22Rv1 (cell line): Measurements from ENCODE around the gene ZNF665.

Experiments used
- ZFX ChIP-seq: fragments of 450-650 bp; IDR thresholded peaks from 2 replicates; pipeline ENCODE4 v1.6.1; 2017; ENCODE audit warnings: antibody characterized with exemption, borderline replicate concordance
- TF ChIP-seq, protein P1 (sequence below): fragments of 450-650 bp; IDR thresholded peaks from 2 replicates; pipeline ENCODE4 v1.5.1; 2017; ENCODE audit warnings: mild to moderate bottlenecking

DNA sequence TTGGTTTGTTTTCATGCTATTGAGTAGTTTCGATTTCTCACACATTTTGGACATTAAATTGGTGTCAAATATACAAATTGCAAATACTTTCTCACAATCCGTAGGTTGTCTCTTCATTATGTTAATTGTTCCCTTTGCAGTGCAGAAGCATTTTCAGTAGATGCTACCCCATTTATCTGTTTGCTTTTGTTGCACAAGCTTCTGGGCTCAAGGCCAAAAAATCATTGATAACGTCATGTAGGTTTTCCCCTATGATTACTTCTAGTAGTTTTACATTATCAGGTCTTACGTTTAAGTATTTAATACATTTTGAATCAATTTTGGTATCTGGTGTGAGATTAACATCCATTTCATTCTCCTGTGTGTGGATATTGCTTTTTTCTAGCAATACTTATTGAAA lies 20.3 kb downstream of the ZNF665 start:
- TF ChIP-seq, protein P1, sequence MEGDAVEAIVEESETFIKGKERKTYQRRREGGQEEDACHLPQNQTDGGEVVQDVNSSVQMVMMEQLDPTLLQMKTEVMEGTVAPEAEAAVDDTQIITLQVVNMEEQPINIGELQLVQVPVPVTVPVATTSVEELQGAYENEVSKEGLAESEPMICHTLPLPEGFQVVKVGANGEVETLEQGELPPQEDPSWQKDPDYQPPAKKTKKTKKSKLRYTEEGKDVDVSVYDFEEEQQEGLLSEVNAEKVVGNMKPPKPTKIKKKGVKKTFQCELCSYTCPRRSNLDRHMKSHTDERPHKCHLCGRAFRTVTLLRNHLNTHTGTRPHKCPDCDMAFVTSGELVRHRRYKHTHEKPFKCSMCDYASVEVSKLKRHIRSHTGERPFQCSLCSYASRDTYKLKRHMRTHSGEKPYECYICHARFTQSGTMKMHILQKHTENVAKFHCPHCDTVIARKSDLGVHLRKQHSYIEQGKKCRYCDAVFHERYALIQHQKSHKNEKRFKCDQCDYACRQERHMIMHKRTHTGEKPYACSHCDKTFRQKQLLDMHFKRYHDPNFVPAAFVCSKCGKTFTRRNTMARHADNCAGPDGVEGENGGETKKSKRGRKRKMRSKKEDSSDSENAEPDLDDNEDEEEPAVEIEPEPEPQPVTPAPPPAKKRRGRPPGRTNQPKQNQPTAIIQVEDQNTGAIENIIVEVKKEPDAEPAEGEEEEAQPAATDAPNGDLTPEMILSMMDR, result no peak
- no peak for TF ChIP-seq ZFX
